ENCODE data around the gene JMJD1C.

DNA sequence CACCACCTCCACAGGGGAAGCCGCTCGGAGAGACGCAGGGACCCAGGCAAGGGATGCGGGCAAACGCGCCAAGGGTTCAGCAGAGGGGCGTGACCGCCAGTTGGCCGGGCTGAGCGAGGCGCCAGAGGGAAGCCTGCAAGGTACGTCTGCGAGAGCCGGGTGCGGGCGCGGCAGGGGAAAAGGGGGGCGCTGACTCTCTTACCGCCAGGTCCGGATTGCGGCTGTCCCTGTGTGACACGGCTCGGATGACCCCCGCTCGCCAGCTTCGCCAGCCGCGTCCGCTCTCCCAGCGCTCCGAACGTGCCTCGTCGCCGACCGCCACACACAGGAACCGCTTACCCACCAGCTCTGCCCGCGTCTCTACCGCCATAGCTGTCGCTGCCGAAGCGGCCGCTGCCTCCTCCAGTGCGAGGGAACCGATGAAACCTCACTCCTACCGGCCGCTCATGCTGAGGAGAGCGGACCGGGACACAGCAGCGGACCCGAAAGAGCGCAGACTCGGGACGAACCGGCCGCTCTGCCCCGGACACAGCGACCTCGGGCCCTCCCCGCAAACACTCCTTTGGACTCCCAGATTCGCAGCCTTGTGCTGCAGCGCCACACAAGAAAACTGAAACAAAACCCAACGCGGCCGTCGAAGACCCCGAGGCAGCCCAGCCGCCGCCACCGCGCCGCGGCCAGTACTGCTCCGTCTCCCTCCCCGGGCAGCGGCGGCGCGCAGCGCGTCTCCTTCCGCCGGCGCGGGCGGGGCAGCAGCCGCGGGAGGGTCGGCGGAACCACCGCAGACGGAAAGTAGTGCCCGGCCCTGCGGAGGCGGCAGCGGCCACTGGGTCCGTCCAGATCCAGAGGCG lies at the start of gene JMJD1C:
- TF ChIP-seq POLR2A (IDR thresholded peaks at IDR 0.05) (peak; percentile 73 to 85), POLR2AphosphoS5 (IDR thresholded peaks at IDR 0.05) (no peak)
